HepG2 (cell line): ENCODE measurements around the gene TOP1. TPM values are rescaled to one million over a fixed set of nuclear protein-coding genes. Genes with fewer than 3 reads are reported as not detected.

Experiments used
- AKAP8 ChIP-seq: sonication (generic); formaldehyde crosslinking; IDR thresholded peaks from 2 replicates; pipeline ENCODE4 v1.5.1; 2020; ENCODE audit warnings: mild to moderate bottlenecking, missing genetic modification reagents
- CCDC6 ChIP-seq: sonication (generic); formaldehyde crosslinking; IDR thresholded peaks from 2 replicates; pipeline ENCODE4 v1.8.1; 2022; ENCODE audit warnings: mild to moderate bottlenecking, missing genetic modification reagents, moderate library complexity
- FOSL2 ChIP-seq: sonication (generic); formaldehyde crosslinking; IDR thresholded peaks from 2 replicates; pipeline ENCODE4 v1.4.0; 2020; ENCODE audit warnings: missing genetic modification reagents
- HDAC6 ChIP-seq: fragments of 200-600 bp; sonication (generic); IDR thresholded peaks from 2 replicates; pipeline ENCODE4 v1.7.0; 2017; ENCODE audit warnings: mild to moderate bottlenecking, antibody characterized with exemption, low read length, low read depth
- HIVEP1 ChIP-seq: sonication (generic); formaldehyde crosslinking; IDR thresholded peaks from 2 replicates; pipeline ENCODE4 v1.4.0; 2020; ENCODE audit warnings: mild to moderate bottlenecking, missing genetic modification reagents
- MBD4 ChIP-seq: IDR thresholded peaks from 2 replicates; pipeline ENCODE4 v1.6.1; 2012; ENCODE audit warnings: low read length, inconsistent platforms, borderline replicate concordance
- PHF5A ChIP-seq: IDR thresholded peaks from one replicate; pipeline ENCODE4 v1.6.1; 2018; ENCODE audit warnings: low read depth, missing genetic modification reagents; ENCODE audit not compliant: unreplicated experiment
- SAFB2 ChIP-seq: sonication (generic); formaldehyde crosslinking; IDR thresholded peaks from 2 replicates; pipeline ENCODE4 v1.5.1; 2020; ENCODE audit warnings: missing genetic modification reagents, low read depth, mild to moderate bottlenecking, borderline replicate concordance
- SIX4 ChIP-seq: sonication (generic); formaldehyde crosslinking; IDR thresholded peaks from 2 replicates; pipeline ENCODE4 v1.4.0; 2020; ENCODE audit warnings: missing genetic modification reagents
- SOX13 ChIP-seq, 3 experiments: fragments of 450-650 bp in 1 of 3; sonication (generic) in 1 of 3; formaldehyde crosslinking in 1 of 3; IDR thresholded peaks in 2 of 3; conservative IDR thresholded peaks in 1 of 3; 2 replicates each; pipeline versions ENCODE4 v1.5.0 to v1.6.1; 2016 to 2020; ENCODE audit warnings: antibody characterized with exemption in 1 of 3, mild to moderate bottlenecking in 1 of 3, missing compliant biosample characterization in 1 of 3, missing genetic modification reagents in 1 of 3, moderate library complexity in 1 of 3
- ZNF205 ChIP-seq: IDR thresholded peaks from 2 replicates; pipeline ENCODE4 v1.6.1; 2018; ENCODE audit warnings: missing biosample characterization, missing genetic modification reagents
- ZSCAN25 ChIP-seq: sonication (generic); formaldehyde crosslinking; IDR thresholded peaks from 2 replicates; pipeline ENCODE4 v1.8.0; 2022; ENCODE audit warnings: mild to moderate bottlenecking, missing genetic modification reagents
- polyA plus RNA-seq, 8 experiments: library from polyadenylated mRNA; depleted of rRNA in 3 of 8; stranded (reverse) in 7 of 8; unstranded in 1 of 8; fragments of >200 nt; fragmentation: Illumina TruSeq in 4 of 8; extraction: Trizol in 4 of 8; gene quantifications; 2 replicates each; pipeline versions ENCODE4 v1.2.1 to v1.2.3, GENCODE V29; 2011 to 2016; ENCODE audit warnings: low read depth in 4 of 8, missing spikeins in 1 of 8, mixed read lengths in 1 of 8; ENCODE audit not compliant: insufficient read depth in 1 of 8
- total RNA-seq, 5 experiments: library from RNA; depleted of rRNA; stranded (reverse); fragments of >200 nt; fragmentation: Illumina TruSeq; extraction: Trizol; gene quantifications; 2 replicates each; pipeline ENCODE4 v1.2.3, GENCODE V29; 2016; ENCODE audit warnings: low read depth in 1 of 5
- TF ChIP-seq, protein P1 (sequence below): sonication (generic); formaldehyde crosslinking; IDR thresholded peaks from 2 replicates; pipeline ENCODE4 v1.4.0; 2020; ENCODE audit warnings: missing genetic modification reagents, borderline replicate concordance
- TF ChIP-seq, protein P2 (sequence below): sonication (generic); formaldehyde crosslinking; IDR thresholded peaks from 2 replicates; pipeline ENCODE4 v1.9.0; 2021; ENCODE audit warnings: mild to moderate bottlenecking, missing genetic modification reagents
- TF ChIP-seq, protein P3 (sequence below): sonication (generic); formaldehyde crosslinking; IDR thresholded peaks from 2 replicates; pipeline ENCODE4 v1.4.0; 2020; ENCODE audit warnings: missing genetic modification reagents, borderline replicate concordance
- TF ChIP-seq, protein P4 (sequence below): sonication (generic); formaldehyde crosslinking; IDR thresholded peaks from 2 replicates; pipeline ENCODE4 v1.5.0; 2020; ENCODE audit warnings: missing genetic modification reagents

Gene TOP1
- total and polyA plus RNA-seq, 2 of the 13 experiments (the other 11 are each of a cell fraction or from before 2014, with no cell fraction given) = 10.2 to 19.4 TPM

DNA sequence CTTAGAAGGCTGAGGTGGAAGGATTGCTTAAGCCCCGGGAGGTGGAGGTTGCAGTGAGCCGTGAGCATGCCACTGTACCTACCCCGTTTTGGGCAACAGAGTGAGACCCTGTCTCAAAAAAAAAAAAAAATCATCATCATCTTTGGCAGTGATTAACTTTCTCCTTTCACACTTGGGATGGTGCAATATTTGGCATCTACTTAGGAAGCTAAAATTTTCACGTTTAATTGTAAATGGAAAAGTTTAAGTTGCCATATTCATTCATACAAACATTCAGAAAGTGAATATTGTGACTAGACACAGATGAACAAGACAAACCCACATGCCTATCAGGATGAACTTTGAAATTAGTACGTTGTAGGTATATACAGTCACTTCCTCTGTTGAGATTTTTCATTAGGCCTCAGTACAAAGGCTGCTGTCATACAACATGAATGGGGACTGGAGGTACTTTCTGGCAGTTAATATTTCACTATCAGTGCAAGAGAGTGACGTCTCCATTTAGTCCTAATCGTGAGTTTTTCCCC lies 10.3 kb downstream of the TOP1 start (continued):
- TF ChIP-seq, protein P1, sequence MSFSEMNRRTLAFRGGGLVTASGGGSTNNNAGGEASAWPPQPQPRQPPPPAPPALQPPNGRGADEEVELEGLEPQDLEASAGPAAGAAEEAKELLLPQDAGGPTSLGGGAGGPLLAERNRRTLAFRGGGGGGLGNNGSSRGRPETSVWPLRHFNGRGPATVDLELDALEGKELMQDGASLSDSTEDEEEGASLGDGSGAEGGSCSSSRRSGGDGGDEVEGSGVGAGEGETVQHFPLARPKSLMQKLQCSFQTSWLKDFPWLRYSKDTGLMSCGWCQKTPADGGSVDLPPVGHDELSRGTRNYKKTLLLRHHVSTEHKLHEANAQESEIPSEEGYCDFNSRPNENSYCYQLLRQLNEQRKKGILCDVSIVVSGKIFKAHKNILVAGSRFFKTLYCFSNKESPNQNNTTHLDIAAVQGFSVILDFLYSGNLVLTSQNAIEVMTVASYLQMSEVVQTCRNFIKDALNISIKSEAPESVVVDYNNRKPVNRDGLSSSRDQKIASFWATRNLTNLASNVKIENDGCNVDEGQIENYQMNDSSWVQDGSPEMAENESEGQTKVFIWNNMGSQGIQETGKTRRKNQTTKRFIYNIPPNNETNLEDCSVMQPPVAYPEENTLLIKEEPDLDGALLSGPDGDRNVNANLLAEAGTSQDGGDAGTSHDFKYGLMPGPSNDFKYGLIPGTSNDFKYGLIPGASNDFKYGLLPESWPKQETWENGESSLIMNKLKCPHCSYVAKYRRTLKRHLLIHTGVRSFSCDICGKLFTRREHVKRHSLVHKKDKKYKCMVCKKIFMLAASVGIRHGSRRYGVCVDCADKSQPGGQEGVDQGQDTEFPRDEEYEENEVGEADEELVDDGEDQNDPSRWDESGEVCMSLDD (CRISPR knock-in tag) = no peak
- TF ChIP-seq MBD4 (no peak), PHF5A (CRISPR knock-in tag) (peak; percentile 67), SAFB2 (CRISPR knock-in tag) (peak; percentile 75; the same call in 1 of the 2 replicates), CCDC6 (CRISPR knock-in tag) (no peak), ZSCAN25 (CRISPR knock-in tag) (peak; percentile 55; the same call in 1 of the 2 replicates), AKAP8 (CRISPR knock-in tag) (no peak; the same call in none of the 2 replicates), HIVEP1 (CRISPR knock-in tag) (no peak), HDAC6 (no peak), SIX4 (CRISPR knock-in tag) (0 out of 2 replicates have a peak, but pooled peaks have one; percentile 30), FOSL2 (CRISPR knock-in tag) (no peak; the same call in 1 of the 2 replicates), SOX13 (IDR thresholded peaks at IDR 0.05) (no peak), SOX13 (CRISPR knock-in tag; conservative IDR thresholded peaks at IDR 0.05 in 1 of 2, IDR thresholded peaks at IDR 0.05 in 1 of 2) (peak in 1 of 2 experiments; percentile 74; a peak in 2 of 4 replicates), ZNF205 (CRISPR knock-in tag) (0 out of 2 replicates have a peak, but pooled peaks have one; percentile 19)
- TF ChIP-seq, protein P2, sequence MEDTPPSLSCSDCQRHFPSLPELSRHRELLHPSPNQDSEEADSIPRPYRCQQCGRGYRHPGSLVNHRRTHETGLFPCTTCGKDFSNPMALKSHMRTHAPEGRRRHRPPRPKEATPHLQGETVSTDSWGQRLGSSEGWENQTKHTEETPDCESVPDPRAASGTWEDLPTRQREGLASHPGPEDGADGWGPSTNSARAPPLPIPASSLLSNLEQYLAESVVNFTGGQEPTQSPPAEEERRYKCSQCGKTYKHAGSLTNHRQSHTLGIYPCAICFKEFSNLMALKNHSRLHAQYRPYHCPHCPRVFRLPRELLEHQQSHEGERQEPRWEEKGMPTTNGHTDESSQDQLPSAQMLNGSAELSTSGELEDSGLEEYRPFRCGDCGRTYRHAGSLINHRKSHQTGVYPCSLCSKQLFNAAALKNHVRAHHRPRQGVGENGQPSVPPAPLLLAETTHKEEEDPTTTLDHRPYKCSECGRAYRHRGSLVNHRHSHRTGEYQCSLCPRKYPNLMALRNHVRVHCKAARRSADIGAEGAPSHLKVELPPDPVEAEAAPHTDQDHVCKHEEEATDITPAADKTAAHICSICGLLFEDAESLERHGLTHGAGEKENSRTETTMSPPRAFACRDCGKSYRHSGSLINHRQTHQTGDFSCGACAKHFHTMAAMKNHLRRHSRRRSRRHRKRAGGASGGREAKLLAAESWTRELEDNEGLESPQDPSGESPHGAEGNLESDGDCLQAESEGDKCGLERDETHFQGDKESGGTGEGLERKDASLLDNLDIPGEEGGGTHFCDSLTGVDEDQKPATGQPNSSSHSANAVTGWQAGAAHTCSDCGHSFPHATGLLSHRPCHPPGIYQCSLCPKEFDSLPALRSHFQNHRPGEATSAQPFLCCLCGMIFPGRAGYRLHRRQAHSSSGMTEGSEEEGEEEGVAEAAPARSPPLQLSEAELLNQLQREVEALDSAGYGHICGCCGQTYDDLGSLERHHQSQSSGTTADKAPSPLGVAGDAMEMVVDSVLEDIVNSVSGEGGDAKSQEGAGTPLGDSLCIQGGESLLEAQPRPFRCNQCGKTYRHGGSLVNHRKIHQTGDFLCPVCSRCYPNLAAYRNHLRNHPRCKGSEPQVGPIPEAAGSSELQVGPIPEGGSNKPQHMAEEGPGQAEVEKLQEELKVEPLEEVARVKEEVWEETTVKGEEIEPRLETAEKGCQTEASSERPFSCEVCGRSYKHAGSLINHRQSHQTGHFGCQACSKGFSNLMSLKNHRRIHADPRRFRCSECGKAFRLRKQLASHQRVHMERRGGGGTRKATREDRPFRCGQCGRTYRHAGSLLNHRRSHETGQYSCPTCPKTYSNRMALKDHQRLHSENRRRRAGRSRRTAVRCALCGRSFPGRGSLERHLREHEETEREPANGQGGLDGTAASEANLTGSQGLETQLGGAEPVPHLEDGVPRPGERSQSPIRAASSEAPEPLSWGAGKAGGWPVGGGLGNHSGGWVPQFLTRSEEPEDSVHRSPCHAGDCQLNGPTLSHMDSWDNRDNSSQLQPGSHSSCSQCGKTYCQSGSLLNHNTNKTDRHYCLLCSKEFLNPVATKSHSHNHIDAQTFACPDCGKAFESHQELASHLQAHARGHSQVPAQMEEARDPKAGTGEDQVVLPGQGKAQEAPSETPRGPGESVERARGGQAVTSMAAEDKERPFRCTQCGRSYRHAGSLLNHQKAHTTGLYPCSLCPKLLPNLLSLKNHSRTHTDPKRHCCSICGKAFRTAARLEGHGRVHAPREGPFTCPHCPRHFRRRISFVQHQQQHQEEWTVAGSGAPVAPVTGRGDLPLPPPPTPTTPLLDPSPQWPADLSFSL (CRISPR knock-in tag) = peak; percentile 66
- TF ChIP-seq, protein P3, sequence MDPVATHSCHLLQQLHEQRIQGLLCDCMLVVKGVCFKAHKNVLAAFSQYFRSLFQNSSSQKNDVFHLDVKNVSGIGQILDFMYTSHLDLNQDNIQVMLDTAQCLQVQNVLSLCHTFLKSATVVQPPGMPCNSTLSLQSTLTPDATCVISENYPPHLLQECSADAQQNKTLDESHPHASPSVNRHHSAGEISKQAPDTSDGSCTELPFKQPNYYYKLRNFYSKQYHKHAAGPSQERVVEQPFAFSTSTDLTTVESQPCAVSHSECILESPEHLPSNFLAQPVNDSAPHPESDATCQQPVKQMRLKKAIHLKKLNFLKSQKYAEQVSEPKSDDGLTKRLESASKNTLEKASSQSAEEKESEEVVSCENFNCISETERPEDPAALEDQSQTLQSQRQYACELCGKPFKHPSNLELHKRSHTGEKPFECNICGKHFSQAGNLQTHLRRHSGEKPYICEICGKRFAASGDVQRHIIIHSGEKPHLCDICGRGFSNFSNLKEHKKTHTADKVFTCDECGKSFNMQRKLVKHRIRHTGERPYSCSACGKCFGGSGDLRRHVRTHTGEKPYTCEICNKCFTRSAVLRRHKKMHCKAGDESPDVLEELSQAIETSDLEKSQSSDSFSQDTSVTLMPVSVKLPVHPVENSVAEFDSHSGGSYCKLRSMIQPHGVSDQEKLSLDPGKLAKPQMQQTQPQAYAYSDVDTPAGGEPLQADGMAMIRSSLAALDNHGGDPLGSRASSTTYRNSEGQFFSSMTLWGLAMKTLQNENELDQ (CRISPR knock-in tag) = 0 out of 2 replicates have a peak, but pooled peaks have one; percentile 1
- TF ChIP-seq, protein P4, sequence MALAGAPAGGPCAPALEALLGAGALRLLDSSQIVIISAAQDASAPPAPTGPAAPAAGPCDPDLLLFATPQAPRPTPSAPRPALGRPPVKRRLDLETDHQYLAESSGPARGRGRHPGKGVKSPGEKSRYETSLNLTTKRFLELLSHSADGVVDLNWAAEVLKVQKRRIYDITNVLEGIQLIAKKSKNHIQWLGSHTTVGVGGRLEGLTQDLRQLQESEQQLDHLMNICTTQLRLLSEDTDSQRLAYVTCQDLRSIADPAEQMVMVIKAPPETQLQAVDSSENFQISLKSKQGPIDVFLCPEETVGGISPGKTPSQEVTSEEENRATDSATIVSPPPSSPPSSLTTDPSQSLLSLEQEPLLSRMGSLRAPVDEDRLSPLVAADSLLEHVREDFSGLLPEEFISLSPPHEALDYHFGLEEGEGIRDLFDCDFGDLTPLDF (CRISPR knock-in tag) = no peak
